Melanocyte of skin (primary cell): Measurements from ENCODE around the gene CRHBP. TPM values are rescaled to one million over a fixed set of nuclear protein-coding genes. Genes with fewer than 3 reads are reported as not detected.

Experiments
- small RNA-seq, 2 donors: library from RNA; depleted of rRNA; stranded (forward); fragments of <200 nt; gene quantifications; one replicate each; pipeline ENCODE3, GENCODE V24; 2012
- total RNA-seq, 2 donors: library from RNA; depleted of rRNA; stranded (reverse); fragments of >200 nt; gene quantifications; 2 replicates each; pipeline ENCODE4 v1.2.3, GENCODE V29; 2012

The CRHBP gene, protein sequence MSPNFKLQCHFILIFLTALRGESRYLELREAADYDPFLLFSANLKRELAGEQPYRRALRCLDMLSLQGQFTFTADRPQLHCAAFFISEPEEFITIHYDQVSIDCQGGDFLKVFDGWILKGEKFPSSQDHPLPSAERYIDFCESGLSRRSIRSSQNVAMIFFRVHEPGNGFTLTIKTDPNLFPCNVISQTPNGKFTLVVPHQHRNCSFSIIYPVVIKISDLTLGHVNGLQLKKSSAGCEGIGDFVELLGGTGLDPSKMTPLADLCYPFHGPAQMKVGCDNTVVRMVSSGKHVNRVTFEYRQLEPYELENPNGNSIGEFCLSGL
- total RNA-seq: under 1 TPM in 1 of 2 donors, not detected in 1; 0.67 TPM

DNA sequence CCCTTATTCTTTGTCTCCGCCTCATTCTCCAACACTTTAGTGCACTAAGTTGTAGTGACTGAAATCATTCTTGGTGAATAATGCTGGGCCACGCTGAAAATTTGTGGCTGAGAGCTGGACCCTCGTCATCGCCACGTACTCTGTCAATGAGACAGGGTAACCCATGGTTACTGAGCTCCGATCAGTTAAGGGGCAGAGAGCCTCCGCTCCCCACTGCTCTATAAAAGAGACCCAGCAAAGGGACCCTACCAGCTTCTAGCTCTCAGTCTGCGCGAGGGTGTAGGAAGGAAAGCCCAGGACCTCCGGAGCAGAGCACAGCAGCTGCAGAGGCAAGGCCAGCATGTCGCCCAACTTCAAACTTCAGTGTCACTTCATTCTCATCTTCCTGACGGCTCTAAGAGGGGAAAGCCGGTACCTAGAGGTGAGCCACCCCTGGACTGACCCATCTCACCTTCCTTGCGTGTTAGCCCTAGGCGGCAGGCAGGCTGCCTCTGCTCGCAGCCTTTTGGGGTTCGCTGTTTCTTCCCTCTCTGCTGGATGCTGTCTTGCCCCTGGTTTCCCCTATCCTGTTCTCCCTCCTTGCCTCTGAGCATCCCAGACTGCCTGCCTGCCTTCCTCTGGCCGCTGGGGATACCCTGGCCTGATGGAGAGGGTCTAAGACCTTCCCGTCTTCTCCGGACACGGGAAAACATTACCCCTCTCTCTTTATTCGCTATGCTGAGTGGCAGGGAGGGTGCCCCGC, at the start of gene CRHBP:
TSS of gene CRHBP (plus strand) at position 251 of the 742 bp plus-strand sequence. CDS start at position 341, 90 bp downstream.

Small RNAs within 50 kb of the gene (small RNA-seq; reads per million reads assigned to genes)
- gene RNU6ATAC36P: 0 to 0.17 reads per million in 2 donors

Other genes starting within 250 kb of the CRHBP start
- gene F2R, start 236.9 kb upstream of the CRHBP start, total RNA-seq: 10 to 100 TPM; 44.4 to 46.3 TPM
- gene F2RL1, start 134.0 kb upstream of the CRHBP start, total RNA-seq: under 1 TPM in 1 of 2 donors, not detected in 1; 0.33 TPM
- not detected for gene S100Z, start 103.0 kb upstream of the CRHBP start, total RNA-seq
- gene AGGF1, start 77.4 kb downstream of the CRHBP start, total RNA-seq: 10 to 100 TPM; 18.0 to 23.4 TPM
- gene ZBED3, start 134.2 kb downstream of the CRHBP start, total RNA-seq: 1 to 10 TPM; 2.7 to 2.8 TPM